NCI-H510A (cell line): ENCODE results near the gene MYO19.

Experiments used
- DNase-seq: peaks from one replicate; lab custom pipeline; 2025; lab: John Stamatoyannopoulos, UW

Gene MYO19, protein sequence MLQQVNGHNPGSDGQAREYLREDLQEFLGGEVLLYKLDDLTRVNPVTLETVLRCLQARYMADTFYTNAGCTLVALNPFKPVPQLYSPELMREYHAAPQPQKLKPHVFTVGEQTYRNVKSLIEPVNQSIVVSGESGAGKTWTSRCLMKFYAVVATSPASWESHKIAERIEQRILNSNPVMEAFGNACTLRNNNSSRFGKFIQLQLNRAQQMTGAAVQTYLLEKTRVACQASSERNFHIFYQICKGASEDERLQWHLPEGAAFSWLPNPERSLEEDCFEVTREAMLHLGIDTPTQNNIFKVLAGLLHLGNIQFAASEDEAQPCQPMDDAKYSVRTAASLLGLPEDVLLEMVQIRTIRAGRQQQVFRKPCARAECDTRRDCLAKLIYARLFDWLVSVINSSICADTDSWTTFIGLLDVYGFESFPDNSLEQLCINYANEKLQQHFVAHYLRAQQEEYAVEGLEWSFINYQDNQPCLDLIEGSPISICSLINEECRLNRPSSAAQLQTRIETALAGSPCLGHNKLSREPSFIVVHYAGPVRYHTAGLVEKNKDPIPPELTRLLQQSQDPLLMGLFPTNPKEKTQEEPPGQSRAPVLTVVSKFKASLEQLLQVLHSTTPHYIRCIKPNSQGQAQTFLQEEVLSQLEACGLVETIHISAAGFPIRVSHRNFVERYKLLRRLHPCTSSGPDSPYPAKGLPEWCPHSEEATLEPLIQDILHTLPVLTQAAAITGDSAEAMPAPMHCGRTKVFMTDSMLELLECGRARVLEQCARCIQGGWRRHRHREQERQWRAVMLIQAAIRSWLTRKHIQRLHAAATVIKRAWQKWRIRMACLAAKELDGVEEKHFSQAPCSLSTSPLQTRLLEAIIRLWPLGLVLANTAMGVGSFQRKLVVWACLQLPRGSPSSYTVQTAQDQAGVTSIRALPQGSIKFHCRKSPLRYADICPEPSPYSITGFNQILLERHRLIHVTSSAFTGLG

DNA sequence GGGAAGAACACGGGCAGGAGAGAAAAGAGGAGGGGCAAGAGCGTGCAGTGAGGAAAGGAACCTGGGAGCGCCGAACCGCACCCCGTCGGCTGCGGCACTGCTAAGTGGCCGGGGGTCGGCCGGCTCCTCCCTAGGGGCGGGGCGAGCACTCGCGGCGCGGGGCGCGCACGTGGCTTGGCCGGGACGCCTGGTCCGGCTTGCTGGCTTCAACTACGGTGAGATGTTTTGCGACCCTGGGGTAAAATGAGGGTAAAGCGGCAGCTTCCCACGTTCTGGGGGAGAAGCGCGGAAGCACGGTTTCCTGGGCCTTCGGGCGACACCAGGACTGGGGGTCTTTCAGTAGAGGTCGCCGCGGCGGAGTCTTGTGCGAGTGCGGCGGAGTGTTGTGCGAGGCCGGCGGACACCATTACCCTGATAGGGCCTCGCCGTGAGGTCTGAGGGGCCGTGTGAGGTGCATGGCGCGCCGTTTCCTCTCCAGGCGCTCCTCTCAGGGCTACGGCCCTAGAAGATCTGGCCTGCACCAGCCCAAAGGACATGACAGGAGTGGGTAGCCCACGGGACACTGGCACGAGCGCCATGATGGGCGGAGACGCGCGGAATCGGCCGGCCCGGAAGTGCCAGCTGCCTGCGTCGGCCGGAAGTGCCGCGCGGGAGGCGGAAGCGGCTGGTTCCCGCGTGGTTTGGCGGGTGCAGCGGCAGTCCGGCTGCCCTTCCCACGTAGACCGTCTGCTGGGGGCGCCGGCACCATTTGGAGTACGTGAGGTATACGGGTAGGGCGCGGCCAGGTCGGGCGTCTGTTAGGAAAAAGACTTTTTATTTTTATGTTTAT, at the start of gene MYO19, which contains the start of gene PIGW:
Gene MYO19 (minus strand): TSS at position 29 of the 829 bp plus-strand sequence. CDS start 2,330 bp downstream, outside the sequence.
Gene PIGW (plus strand): TSS at position 148 of the 829 bp plus-strand sequence. CDS start 2,115 bp downstream, outside the sequence.
- peak; percentile 86 for DNase-seq

GRCh38 chr17:36583787-36584186, 49.1 kb upstream of the MYO19 start:
- DNase-seq = no peak

GRCh38 chr17:36578671-36579070, 44.0 kb upstream of the MYO19 start:
- no peak for DNase-seq

GRCh38 chr17:36576793-36577192, 42.1 kb upstream of the MYO19 start:
- DNase-seq = no peak

GRCh38 chr17:36575028-36575427, 40.4 kb upstream of the MYO19 start:
- no peak for DNase-seq

DNA sequence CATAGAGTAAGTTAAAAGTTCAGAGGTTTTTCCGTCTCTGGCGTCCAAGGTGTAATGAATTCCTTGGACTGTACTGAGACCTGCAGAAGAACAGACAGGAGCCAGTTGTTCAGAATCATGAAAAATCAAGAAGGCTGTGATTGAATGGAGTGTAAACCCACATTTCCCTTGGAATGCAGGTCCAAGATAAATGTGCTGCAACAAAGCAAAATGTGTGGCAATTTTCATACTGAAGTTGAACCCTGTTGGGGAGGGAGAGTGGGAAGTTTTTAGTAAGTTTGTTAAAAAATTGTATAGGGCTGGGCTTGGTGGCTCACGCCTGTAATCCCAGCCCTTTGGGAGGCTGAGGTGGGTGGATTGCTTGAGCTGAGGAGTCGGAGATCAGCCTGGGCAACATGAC, 31.4 kb upstream of the MYO19 start:
- no peak for DNase-seq

DNA sequence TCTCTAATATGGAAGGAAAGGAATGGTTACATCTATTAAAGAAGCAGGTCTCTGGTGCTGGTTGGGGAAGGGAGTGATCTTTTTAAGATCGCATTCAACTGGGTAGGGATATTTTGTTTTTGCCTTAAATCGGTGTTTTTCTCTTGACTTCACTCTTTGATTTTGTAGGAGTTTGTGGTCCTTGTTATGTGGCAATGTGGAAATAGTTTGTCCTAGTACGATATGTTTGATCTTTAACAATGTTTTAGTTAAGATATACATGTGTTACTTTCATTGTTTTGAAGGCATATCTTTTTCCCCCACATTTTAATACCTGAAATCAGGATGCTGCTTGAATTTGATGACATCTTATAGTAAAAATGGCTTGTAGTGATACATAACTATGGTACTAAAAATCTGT, 18.8 kb upstream of the MYO19 start:
- DNase-seq = no peak

- no peak for DNase-seq
Observed at GRCh38 chr17:36550491-36551417, 16.1 kb upstream of the MYO19 start.

- DNase-seq = no peak
Observed at GRCh38 chr17:36547776-36548175, 13.1 kb upstream of the MYO19 start.

- DNase-seq = no peak
Observed at GRCh38 chr17:36546418-36547093, 11.9 kb upstream of the MYO19 start.

DNA sequence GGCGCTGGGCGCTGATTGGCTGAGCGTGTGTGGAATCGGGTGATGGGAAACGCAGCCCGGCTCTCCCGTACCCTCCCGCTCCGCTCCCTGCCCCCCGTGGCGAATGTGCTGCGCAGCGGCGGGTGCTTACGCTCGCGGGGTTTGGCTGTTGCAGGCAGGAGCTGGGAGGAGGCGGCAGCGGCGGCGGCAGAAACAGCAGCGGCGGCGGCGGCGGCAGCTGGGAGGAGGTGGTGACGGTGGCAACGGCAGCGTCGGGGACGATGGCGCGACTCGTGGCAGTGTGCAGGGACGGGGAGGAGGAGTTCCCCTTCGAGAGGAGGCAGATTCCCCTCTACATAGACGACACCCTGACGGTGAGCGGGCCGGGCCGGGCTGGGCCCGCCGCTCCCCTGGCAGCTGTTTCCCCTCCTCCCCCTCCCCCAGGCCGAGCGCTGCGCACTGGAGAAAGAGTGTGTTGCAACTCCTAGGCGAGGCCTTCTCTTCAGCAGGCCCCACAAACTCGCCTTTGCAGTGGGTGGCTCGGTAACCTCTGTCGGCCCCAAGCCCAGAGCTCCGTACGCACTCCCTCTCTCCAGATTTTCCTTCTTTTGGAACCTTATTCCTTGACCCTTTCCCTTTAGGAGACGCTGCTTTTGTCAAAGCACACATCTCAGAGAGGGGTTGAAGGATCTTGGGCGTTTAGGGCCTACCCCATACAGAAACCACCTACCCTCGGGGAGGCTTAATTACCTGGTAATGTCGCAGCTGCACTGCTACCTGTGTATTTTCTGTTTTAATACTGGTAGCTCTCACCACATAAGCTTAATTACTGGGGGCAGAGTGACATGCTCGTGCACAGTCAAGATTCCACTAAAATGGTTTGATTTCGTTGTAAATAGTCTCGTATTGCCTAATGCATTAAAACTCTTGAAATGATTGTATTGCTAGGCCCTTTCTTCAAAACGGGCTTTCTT, 11.1 kb upstream of the MYO19 start:
- peak; percentile 86 for DNase-seq

- DNase-seq = no peak
Observed at GRCh38 chr17:36545077-36545464, 10.4 kb upstream of the MYO19 start.

DNA sequence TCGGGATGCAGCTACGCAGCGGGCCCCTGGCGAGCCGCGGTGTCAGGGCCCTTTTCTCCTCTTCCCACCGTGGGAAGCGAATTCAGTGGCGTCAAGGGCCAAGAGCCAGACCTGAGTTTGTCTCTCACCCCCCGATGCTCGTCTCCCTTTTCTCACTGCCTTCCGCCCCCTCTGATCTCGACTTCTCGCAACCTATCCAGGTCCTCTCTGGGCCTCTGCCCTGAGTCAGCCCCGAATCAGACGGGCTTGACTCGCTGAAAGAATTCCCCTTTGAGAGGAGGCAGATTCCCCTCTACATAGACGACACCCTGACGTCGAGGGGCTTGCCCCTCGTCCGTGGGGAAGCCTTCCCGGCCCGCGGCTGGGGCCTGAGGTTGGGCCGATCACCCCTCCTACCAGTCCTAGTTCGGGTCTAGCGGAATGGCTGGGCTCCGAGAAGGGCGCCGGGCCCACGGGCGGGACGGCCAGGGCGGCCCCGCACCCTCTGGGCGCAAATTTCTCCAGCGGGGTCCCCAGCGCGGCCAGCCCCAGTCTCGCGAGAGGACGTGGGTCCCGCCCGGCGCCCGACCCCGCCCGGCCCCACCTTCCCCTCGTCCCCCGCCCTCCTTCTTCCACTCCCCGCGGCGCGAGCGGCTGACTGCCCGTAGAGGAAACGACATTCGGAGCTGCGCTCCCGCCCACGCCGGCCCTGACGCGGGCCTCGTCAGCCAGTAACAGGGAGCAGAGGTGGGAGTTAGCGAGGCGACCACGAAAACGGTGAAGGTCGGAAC, 9.8 kb upstream of the MYO19 start, which contains the start of gene GGNBP2:
Gene GGNBP2 (plus strand): TSS at position 613 of the 770 bp plus-strand sequence. CDS start 806 bp downstream, outside the sequence.
- peak; percentile 88 for DNase-seq

DNA sequence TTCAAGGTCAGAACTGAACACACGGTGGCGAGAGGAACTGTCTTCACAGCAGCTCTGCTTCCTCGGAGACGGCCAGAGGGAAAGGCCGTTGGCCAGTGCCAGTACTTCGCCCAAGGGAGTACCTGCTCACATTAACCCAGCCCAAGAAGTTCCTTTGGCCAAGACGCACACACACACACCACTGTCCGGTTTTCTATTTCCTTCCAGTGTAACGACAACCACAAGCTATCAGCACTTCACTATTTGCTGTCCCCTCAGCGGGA, 9.3 kb upstream of the MYO19 start:
- no peak for DNase-seq

- no peak for DNase-seq
Observed at GRCh38 chr17:36542755-36543154, 8.1 kb upstream of the MYO19 start.

- no peak for DNase-seq
Observed at GRCh38 chr17:36540696-36541095, 6.0 kb upstream of the MYO19 start.

DNA sequence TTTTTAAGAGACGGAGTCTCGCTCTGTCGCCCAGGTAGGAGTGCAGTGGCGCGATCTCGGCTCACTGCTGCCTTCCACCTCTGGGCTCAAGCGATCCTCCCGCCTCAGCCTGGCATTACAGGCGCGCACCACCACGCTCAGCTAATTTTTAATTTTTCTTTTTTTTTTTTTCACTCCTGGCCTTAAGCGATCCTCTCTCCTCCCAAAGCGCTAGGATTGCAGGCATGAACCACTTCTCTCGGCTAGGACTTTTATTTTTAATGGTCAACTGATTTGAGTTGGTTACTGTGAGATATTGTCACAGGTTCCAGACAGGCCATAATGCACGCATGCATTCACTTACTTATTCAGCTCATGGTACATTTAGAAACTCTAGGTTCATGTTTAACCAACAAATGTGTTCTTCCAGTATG, 1.0 kb upstream of the MYO19 start:
- no peak for DNase-seq
